H9 (cell line): ENCODE data around the gene CFAP43. TPM values are rescaled to one million over a fixed set of nuclear protein-coding genes. Genes with fewer than 3 reads are reported as not detected.

ENCODE experiments used
- DNase-seq: peaks from one replicate; pipeline ENCODE4 v3.0.0-alpha.2; 2017
- H2AFZ ChIP-seq: one replicate; pipeline ENCODE4 v1.6.1; 2013; ENCODE audit warnings: mild to moderate bottlenecking, low read length, control low read depth, moderate library complexity
- H2AK5ac ChIP-seq: 2 replicates; pipeline ENCODE4 v1.6.1; 2013; ENCODE audit warnings: low read length, control low read depth, mixed read lengths; ENCODE audit not compliant: insufficient read length
- H2BK120ac ChIP-seq: one replicate; pipeline ENCODE4 v1.6.1; 2013; ENCODE audit warnings: low read depth, mild to moderate bottlenecking, low read length, control low read depth, inconsistent platforms; ENCODE audit not compliant: poor library complexity, severe bottlenecking
- H2BK12ac ChIP-seq: 2 replicates; pipeline ENCODE4 v1.6.1; 2013; ENCODE audit warnings: low read length, control low read depth, mixed read lengths, low read depth; ENCODE audit not compliant: insufficient read length
- H2BK15ac ChIP-seq: 2 replicates; pipeline ENCODE4 v1.6.1; 2013; ENCODE audit warnings: low read depth, low read length, control low read depth
- H2BK20ac ChIP-seq: one replicate; pipeline ENCODE4 v1.6.1; 2013; ENCODE audit warnings: low read depth, mild to moderate bottlenecking, low read length, control low read depth, inconsistent platforms; ENCODE audit not compliant: poor library complexity, severe bottlenecking
- H2BK5ac ChIP-seq: 2 replicates; pipeline ENCODE4 v1.6.1; 2013; ENCODE audit warnings: low read length, control low read depth, mixed read lengths; ENCODE audit not compliant: insufficient read length
- H3K14ac ChIP-seq: 2 replicates; pipeline ENCODE4 v1.6.1; 2013; ENCODE audit warnings: low read length, control low read depth; ENCODE audit not compliant: insufficient read depth
- H3K18ac ChIP-seq: 2 replicates; pipeline ENCODE4 v1.6.1; 2013; ENCODE audit warnings: low read depth, mild to moderate bottlenecking, mixed read lengths, low read length, control low read depth; ENCODE audit not compliant: insufficient read length
- H3K23ac ChIP-seq: 2 replicates; pipeline ENCODE4 v1.6.1; 2013; ENCODE audit warnings: low read length, control low read depth, mixed read lengths, low read depth; ENCODE audit not compliant: insufficient read length
- H3K23me2 ChIP-seq: 2 replicates; pipeline ENCODE4 v1.6.1; 2013; ENCODE audit warnings: low read depth, mild to moderate bottlenecking, mixed read lengths, low read length, control low read depth; ENCODE audit not compliant: insufficient read length, poor library complexity, severe bottlenecking
- H3K27ac ChIP-seq: 2 replicates; pipeline ENCODE4 v1.5.1; 2013; ENCODE audit warnings: low read length, control low read depth, mixed read lengths, low read depth; ENCODE audit not compliant: insufficient read length
- H3K27me3 ChIP-seq: 2 replicates; pipeline ENCODE4 v1.6.1; 2013; ENCODE audit warnings: low read length, control low read depth, inconsistent platforms; ENCODE audit not compliant: insufficient read depth
- H3K4ac ChIP-seq: 2 replicates; pipeline ENCODE4 v1.6.1; 2013; ENCODE audit warnings: low read depth, mild to moderate bottlenecking, control low read depth, inconsistent platforms, low read length, moderate library complexity
- H3K4me1 ChIP-seq: 2 replicates; pipeline ENCODE4 v1.6.1; 2013; ENCODE audit warnings: low read length, control low read depth, inconsistent platforms; ENCODE audit not compliant: insufficient read depth
- H3K4me2 ChIP-seq: 2 replicates; pipeline ENCODE4 v1.6.1; 2013; ENCODE audit warnings: low read length, control low read depth, mixed read lengths; ENCODE audit not compliant: insufficient read length, insufficient read depth
- H3K56ac ChIP-seq: 2 replicates; pipeline ENCODE4 v1.6.1; 2013; ENCODE audit warnings: low read depth, mild to moderate bottlenecking, mixed read lengths, low read length, control low read depth; ENCODE audit not compliant: insufficient read length
- H3K79me1 ChIP-seq: 2 replicates; pipeline ENCODE4 v1.6.1; 2013; ENCODE audit warnings: low read depth, mild to moderate bottlenecking, moderate library complexity, low read length, control low read depth, inconsistent platforms; ENCODE audit not compliant: insufficient read depth, poor library complexity, severe bottlenecking
- H3K79me2 ChIP-seq: 2 replicates; pipeline ENCODE4 v1.6.1; 2013; ENCODE audit warnings: low read length, control low read depth, inconsistent platforms; ENCODE audit not compliant: insufficient read depth
- H3K9ac ChIP-seq: 2 replicates; pipeline ENCODE4 v1.6.1; 2013; ENCODE audit warnings: low read length, control low read depth, mixed read lengths; ENCODE audit not compliant: insufficient read length; ENCODE audit errors: extremely low read depth
- H3K9me3 ChIP-seq: one replicate; pipeline ENCODE4 v1.6.1; 2013; ENCODE audit warnings: low read depth, low read length, inconsistent platforms; ENCODE audit not compliant: control insufficient read depth
- H3T11ph ChIP-seq: one replicate; pipeline ENCODE4 v1.6.1; 2013; ENCODE audit warnings: mild to moderate bottlenecking, low read length, control low read depth, inconsistent platforms
- H4K20me1 ChIP-seq: one replicate; pipeline ENCODE4 v1.6.1; 2013; ENCODE audit not compliant: control insufficient read depth, insufficient read length, insufficient read depth
- H4K5ac ChIP-seq: 2 replicates; pipeline ENCODE4 v1.6.1; 2013; ENCODE audit warnings: low read depth, mild to moderate bottlenecking, mixed read lengths, low read length, control low read depth; ENCODE audit not compliant: insufficient read length
- H4K8ac ChIP-seq: replicated peaks from 2 replicates; pipeline ENCODE4 v1.6.1; 2013; ENCODE audit warnings: low read length, control low read depth, mixed read lengths, low read depth; ENCODE audit not compliant: insufficient read length
- H4K91ac ChIP-seq: 2 replicates; pipeline ENCODE4 v1.6.1; 2013; ENCODE audit warnings: low read depth, mild to moderate bottlenecking, moderate library complexity, mixed read lengths, low read length, control low read depth; ENCODE audit not compliant: insufficient read length
- H3K27ac Mint-ChIP-seq, 3 experiments: 2 replicates in 2 of 3; 3 replicates in 1 of 3; pipeline ENCODE4 v1.8.0; 2020 to 2021; ENCODE audit warnings: mixed read lengths in 3 of 3, mild to moderate bottlenecking in 1 of 3, moderate library complexity in 1 of 3
- H3K27me3 Mint-ChIP-seq: 2 replicates; pipeline ENCODE4 v1.8.0; 2021; ENCODE audit warnings: low read depth, mild to moderate bottlenecking, moderate library complexity, mixed read lengths
- H3K36me3 Mint-ChIP-seq, 3 experiments: 2 replicates in 2 of 3; 3 replicates in 1 of 3; pipeline ENCODE4 v1.8.0; 2020 to 2021; ENCODE audit warnings: low read depth in 3 of 3, mixed read lengths in 3 of 3; ENCODE audit not compliant: insufficient read depth in 1 of 3
- H3K4me1 Mint-ChIP-seq, 2 experiments: 2 replicates each; pipeline ENCODE4 v1.8.0; 2020; ENCODE audit warnings: mixed read lengths in 2 of 2
- H3K4me3 Mint-ChIP-seq, 2 experiments: 2 replicates in 1 of 2; 3 replicates in 1 of 2; pipeline ENCODE4 v1.8.0; 2020 to 2021; ENCODE audit warnings: mild to moderate bottlenecking in 2 of 2, mixed read lengths in 2 of 2, moderate library complexity in 1 of 2
- H3K9me3 Mint-ChIP-seq, 2 experiments: 2 replicates in 1 of 2; 3 replicates in 1 of 2; pipeline ENCODE4 v1.8.0; 2020; ENCODE audit warnings: mild to moderate bottlenecking in 2 of 2, mixed read lengths in 2 of 2, moderate library complexity in 1 of 2
- WGBS: extraction: QIAGEN DNeasy Blood & Tissue Kit; methylation state at CpG from one replicate; pipeline ENCODE4 v1.1.7; 2013; ENCODE audit warnings: missing lambda C conversion rate, low lambda C conversion rate, mixed read lengths; ENCODE audit not compliant: insufficient read length; ENCODE audit errors: extremely low coverage; 5-methylcytosine and 5-hydroxymethylcytosine counted together
- total RNA-seq: library from RNA; stranded (reverse); gene quantifications from 2 replicates; pipeline ENCODE4 v1.2.1, GENCODE V29; 2021
- TF ChIP-seq, protein P1 (sequence below): fragments of 200-600 bp; sonication (generic); conservative IDR thresholded peaks from 3 replicates; pipeline ENCODE4 v1.8.0; 2021; ENCODE audit warnings: antibody characterized with exemption, mild to moderate bottlenecking

CFAP43 gene
- total RNA-seq, 1 experiment from 2014 or later: 0.26 TPM

DNA sequence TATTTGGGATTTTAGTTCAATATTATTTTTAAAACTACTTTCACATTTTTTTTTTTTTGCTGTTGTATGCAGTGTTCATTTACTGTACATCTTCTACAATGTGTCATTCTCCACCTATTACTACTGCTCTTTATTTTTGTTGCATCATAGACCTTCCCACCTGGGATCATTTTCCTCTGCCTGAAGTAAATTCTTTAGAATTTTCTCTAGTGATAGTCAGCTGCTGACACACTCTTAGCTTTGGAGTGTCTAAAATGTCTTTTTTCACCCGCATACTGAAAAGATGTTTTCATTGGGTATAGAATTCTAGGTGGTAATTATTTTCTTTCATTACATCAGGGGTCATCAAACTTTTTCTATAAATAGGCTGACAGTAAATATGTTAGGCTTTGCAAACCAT lies 30.5 kb downstream of the CFAP43 start:
- H3K4me1 ChIP-seq: no peaks in the 10 kb centered on the region
- H2BK120ac ChIP-seq: no peak overlapping the region
- no peak overlapping the region for H2BK12ac ChIP-seq
- H4K20me1 ChIP-seq: no peaks in the 10 kb centered on the region
- H3K4ac ChIP-seq: no peak overlapping the region
- H3K79me2 ChIP-seq: no peaks in the 10 kb centered on the region
- H4K5ac ChIP-seq: no peak overlapping the region
- Mint-ChIP-seq H3K4me1 (0 out of 4 replicates have a peak, but pooled peaks cover 0 to 4% of the 10 kb centered on the region in 2 experiments), H3K4me3 (no peak overlapping the region), H3K36me3 (no peaks in the 10 kb centered on the region), H3K27me3 (no peaks in the 10 kb centered on the region), H3K9me3 (no peaks in the 10 kb centered on the region), H3K27ac (no peak overlapping the region)
- H2AK5ac ChIP-seq: no peak overlapping the region
- no peak overlapping the region for H3K23ac ChIP-seq
- H3K23me2 ChIP-seq: no peaks in the 10 kb centered on the region
- no peak overlapping the region for H3K18ac ChIP-seq
- no peak overlapping the region for H3T11ph ChIP-seq
- DNase-seq: no peak
- H3K9ac ChIP-seq: no peak overlapping the region
- TF ChIP-seq, protein P1, sequence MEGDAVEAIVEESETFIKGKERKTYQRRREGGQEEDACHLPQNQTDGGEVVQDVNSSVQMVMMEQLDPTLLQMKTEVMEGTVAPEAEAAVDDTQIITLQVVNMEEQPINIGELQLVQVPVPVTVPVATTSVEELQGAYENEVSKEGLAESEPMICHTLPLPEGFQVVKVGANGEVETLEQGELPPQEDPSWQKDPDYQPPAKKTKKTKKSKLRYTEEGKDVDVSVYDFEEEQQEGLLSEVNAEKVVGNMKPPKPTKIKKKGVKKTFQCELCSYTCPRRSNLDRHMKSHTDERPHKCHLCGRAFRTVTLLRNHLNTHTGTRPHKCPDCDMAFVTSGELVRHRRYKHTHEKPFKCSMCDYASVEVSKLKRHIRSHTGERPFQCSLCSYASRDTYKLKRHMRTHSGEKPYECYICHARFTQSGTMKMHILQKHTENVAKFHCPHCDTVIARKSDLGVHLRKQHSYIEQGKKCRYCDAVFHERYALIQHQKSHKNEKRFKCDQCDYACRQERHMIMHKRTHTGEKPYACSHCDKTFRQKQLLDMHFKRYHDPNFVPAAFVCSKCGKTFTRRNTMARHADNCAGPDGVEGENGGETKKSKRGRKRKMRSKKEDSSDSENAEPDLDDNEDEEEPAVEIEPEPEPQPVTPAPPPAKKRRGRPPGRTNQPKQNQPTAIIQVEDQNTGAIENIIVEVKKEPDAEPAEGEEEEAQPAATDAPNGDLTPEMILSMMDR: no peak
- no peak overlapping the region for H2BK15ac ChIP-seq
- H3K4me2 ChIP-seq: no peak overlapping the region
- no peak overlapping the region for H3K14ac ChIP-seq
- no peak overlapping the region for H3K56ac ChIP-seq
- no peaks in the 10 kb centered on the region for H3K79me1 ChIP-seq
- no peak overlapping the region for H2AFZ ChIP-seq
- H4K8ac ChIP-seq: no peak overlapping the region
- no peaks in the 10 kb centered on the region for H3K9me3 ChIP-seq
- H2BK20ac ChIP-seq: no peak overlapping the region
- no peak overlapping the region for H2BK5ac ChIP-seq
- WGBS: no CpG with 5 or more reads among the region's 1 CpG
- H3K27ac ChIP-seq: no peak overlapping the region
- no peak overlapping the region for H4K91ac ChIP-seq
- H3K27me3 ChIP-seq: no peaks in the 10 kb centered on the region
